D341Med (cell line): Measurements from ENCODE around the gene YWHAG.
"Not testable (repeated sequence)": the region's sequence is repeated elsewhere in the genome, so short reads cannot be mapped to it uniquely, and the experiment has no call there.

ENCODE experiments used
- DNase-seq: peaks from one replicate; pipeline ENCODE4 v3.0.0; 2012; ENCODE audit warnings: low spot score

The YWHAG gene

GRCh38 chr7:76380623-76380966 is 21.8 kb upstream of the YWHAG start:
- DNase-seq = no peak

- no peak for DNase-seq
Observed at GRCh38 chr7:76377186-76377918, 18.6 kb upstream of the YWHAG start.

GRCh38 chr7:76375251-76375650 is 16.5 kb upstream of the YWHAG start:
- no peak for DNase-seq

- DNase-seq = no peak
Observed at GRCh38 chr7:76372984-76373833, 14.4 kb upstream of the YWHAG start.

GRCh38 chr7:76371396-76371795 is 12.6 kb upstream of the YWHAG start:
- DNase-seq = no peak

- no peak for DNase-seq
Observed at GRCh38 chr7:76369018-76369417, 10.2 kb upstream of the YWHAG start.

- DNase-seq = no peak
Observed at GRCh38 chr7:76368190-76368589, 9.4 kb upstream of the YWHAG start.

- DNase-seq = no peak
Observed at GRCh38 chr7:76364198-76364584, 5.4 kb upstream of the YWHAG start.

GRCh38 chr7:76363754-76364153 is 5.0 kb upstream of the YWHAG start:
- DNase-seq = not testable (repeated sequence)

GRCh38 chr7:76359978-76360638 is 1.3 kb upstream of the YWHAG start:
- no peak for DNase-seq

GRCh38 chr7:76359111-76359977 is 553 bp upstream of the YWHAG start:
- peak; percentile 97 for DNase-seq

- peak; percentile 69 for DNase-seq
Observed at GRCh38 chr7:76358011-76358480, 745 bp downstream of the YWHAG start.

- no peak for DNase-seq
Observed at GRCh38 chr7:76357475-76358010, 1.2 kb downstream of the YWHAG start.

GRCh38 chr7:76356823-76357222 is 2.0 kb downstream of the YWHAG start:
- DNase-seq = peak; percentile 52

GRCh38 chr7:76356115-76356514 is 2.7 kb downstream of the YWHAG start:
- no peak for DNase-seq

- no peak for DNase-seq
Observed at GRCh38 chr7:76354981-76355730, 3.6 kb downstream of the YWHAG start.

- DNase-seq = no peak
Observed at GRCh38 chr7:76354516-76354915, 4.3 kb downstream of the YWHAG start.

- DNase-seq = no peak
Observed at GRCh38 chr7:76353744-76354143, 5.0 kb downstream of the YWHAG start.

- DNase-seq = no peak
Observed at GRCh38 chr7:76352193-76352592, 6.6 kb downstream of the YWHAG start.

- DNase-seq = no peak
Observed at GRCh38 chr7:76351372-76351771, 7.4 kb downstream of the YWHAG start.
